HG02623 (cell line): ENCODE measurements around the gene PXYLP1.

Experiments used
- ATAC-seq: cut with Tn5 transposase; IDR thresholded peaks from one replicate; pipeline ENCODE4 v1.9.1; 2021; ENCODE audit warnings: moderate library complexity; ENCODE audit not compliant: unreplicated experiment

PXYLP1 gene

GRCh38 chr3:141228395-141228794, 3.2 kb upstream of the PXYLP1 start:
- no peak for ATAC-seq

- ATAC-seq, result no peak
Measured at GRCh38 chr3:141229132-141229531, 2.5 kb upstream of the PXYLP1 start.

GRCh38 chr3:141230293-141230692, 1.3 kb upstream of the PXYLP1 start:
- ATAC-seq, result no peak

- peak; percentile 3 for ATAC-seq
Measured at GRCh38 chr3:141231952-141232823, 563 bp downstream of the PXYLP1 start.

GRCh38 chr3:141233457-141234161, 2.0 kb downstream of the PXYLP1 start:
- ATAC-seq, result no peak

GRCh38 chr3:141234283-141234682, 2.7 kb downstream of the PXYLP1 start:
- no peak for ATAC-seq

- no peak for ATAC-seq
Measured at GRCh38 chr3:141235661-141236171, 4.1 kb downstream of the PXYLP1 start.

- no peak for ATAC-seq
Measured at GRCh38 chr3:141236361-141236760, 4.7 kb downstream of the PXYLP1 start.

GRCh38 chr3:141237701-141238521, 6.3 kb downstream of the PXYLP1 start:
- no peak for ATAC-seq

GRCh38 chr3:141239511-141240281, 8.1 kb downstream of the PXYLP1 start:
- no peak for ATAC-seq

GRCh38 chr3:141240286-141240685, 8.7 kb downstream of the PXYLP1 start:
- no peak for ATAC-seq

- ATAC-seq, result no peak
Measured at GRCh38 chr3:141240687-141241615, 9.3 kb downstream of the PXYLP1 start.

- ATAC-seq, result no peak
Measured at GRCh38 chr3:141241616-141242376, 10.2 kb downstream of the PXYLP1 start.

GRCh38 chr3:141242377-141243092, 10.9 kb downstream of the PXYLP1 start:
- no peak for ATAC-seq

GRCh38 chr3:141243271-141243707, 11.7 kb downstream of the PXYLP1 start:
- ATAC-seq, result no peak

GRCh38 chr3:141246224-141246957, 14.8 kb downstream of the PXYLP1 start:
- ATAC-seq, result no peak

- no peak for ATAC-seq
Measured at GRCh38 chr3:141246958-141247301, 15.3 kb downstream of the PXYLP1 start.
